GM21515 (cell line): ENCODE data around the gene TBC1D2.
A peak's percentile ranks its signal among the peaks of the same experiment; 100 is the strongest.
"Not testable (repeated sequence)": the region's sequence is repeated elsewhere in the genome, so short reads cannot be mapped to it uniquely, and the experiment has no call there.

ENCODE experiments used
- ATAC-seq: cut with Tn5 transposase; IDR thresholded peaks from one replicate; pipeline ENCODE4 v1.9.1; 2021; ENCODE audit not compliant: unreplicated experiment

Gene TBC1D2, protein sequence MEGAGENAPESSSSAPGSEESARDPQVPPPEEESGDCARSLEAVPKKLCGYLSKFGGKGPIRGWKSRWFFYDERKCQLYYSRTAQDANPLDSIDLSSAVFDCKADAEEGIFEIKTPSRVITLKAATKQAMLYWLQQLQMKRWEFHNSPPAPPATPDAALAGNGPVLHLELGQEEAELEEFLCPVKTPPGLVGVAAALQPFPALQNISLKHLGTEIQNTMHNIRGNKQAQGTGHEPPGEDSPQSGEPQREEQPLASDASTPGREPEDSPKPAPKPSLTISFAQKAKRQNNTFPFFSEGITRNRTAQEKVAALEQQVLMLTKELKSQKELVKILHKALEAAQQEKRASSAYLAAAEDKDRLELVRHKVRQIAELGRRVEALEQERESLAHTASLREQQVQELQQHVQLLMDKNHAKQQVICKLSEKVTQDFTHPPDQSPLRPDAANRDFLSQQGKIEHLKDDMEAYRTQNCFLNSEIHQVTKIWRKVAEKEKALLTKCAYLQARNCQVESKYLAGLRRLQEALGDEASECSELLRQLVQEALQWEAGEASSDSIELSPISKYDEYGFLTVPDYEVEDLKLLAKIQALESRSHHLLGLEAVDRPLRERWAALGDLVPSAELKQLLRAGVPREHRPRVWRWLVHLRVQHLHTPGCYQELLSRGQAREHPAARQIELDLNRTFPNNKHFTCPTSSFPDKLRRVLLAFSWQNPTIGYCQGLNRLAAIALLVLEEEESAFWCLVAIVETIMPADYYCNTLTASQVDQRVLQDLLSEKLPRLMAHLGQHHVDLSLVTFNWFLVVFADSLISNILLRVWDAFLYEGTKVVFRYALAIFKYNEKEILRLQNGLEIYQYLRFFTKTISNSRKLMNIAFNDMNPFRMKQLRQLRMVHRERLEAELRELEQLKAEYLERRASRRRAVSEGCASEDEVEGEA

DNA sequence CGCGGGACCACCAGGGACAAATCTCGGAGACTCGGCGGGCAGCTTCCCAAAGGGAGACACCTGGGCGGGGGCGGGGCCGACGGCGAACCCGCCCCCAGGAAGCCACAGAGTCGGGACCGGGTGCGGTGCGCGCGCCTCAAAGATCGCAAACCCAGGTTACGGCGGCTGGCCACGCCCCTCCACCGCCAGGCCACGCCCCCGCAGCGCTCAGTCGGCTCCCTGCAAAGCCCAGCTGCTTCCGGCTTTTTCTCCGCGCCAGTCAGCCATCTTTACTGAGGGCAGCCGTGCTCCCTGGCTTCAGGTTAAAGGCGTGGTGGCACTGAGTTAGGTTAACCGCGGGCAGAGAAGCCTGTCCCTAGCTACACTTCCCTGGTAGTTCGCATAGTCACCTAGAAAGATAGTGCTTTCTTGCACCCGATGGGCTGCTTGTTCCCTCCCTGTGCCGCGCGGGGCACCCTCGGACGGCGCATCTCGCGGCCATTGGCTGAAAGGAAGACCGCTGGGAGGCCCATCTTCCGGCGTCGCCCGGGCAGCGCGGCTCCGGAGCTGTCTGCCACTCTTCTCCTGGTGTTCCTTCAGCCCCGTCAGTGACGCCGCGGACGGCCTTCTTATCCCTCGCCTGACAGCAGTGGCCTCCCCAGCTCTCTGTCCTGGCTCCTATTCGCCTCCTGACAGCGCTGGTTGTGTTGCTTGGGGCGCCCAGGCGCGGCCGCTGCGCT lies at the start of gene TBC1D2:
Gene TBC1D2, minus strand, starts transcription at position 72 of the 719 bp plus-strand sequence. CDS start 108 bp downstream, outside the sequence.
- peak; percentile 88 for ATAC-seq

DNA sequence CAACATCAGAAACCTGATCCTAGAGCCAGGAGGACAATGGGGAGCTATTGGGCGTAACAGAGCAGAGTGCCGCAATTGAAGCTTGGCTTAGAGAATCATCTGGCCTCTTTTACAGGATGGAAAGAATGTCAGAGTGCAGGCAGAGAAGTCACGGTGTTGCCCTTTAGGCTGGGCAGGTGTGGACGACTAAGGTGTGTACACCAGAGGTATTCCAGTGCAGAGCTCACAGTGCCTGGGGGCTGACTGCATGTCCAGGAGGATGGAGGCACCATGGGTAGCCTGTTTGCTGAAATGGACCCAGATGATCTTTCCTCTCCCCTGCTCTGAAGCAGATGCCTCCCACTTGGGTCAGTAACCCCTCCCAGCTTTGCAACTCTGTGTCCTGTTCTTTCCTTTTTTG lies 48.9 kb upstream of the TBC1D2 start:
- no peak for ATAC-seq

DNA sequence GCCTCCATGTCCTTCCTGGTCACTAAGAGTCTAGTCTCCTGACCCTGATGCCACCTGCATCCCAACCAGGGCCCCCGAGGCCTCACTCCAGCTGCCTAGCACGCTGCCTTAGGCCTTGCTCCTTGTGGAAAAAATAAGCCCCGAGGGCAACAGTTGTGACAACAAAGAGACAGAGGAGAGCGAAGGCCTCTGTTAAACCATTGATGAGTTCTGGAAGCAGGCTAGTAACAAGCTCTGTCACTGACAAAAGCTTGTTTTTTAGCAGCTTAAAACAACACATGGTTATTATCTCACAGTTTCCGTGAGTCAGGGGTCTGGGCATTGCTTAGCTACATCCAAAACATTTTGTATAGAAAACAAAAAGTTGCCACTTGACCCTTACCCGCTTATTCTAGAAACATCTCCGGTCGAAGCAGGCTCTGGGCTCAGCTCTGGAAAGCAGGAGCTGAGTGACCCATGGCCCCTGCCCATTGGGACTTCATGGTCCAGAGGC lies 48.2 kb upstream of the TBC1D2 start:
- no peak for ATAC-seq

DNA sequence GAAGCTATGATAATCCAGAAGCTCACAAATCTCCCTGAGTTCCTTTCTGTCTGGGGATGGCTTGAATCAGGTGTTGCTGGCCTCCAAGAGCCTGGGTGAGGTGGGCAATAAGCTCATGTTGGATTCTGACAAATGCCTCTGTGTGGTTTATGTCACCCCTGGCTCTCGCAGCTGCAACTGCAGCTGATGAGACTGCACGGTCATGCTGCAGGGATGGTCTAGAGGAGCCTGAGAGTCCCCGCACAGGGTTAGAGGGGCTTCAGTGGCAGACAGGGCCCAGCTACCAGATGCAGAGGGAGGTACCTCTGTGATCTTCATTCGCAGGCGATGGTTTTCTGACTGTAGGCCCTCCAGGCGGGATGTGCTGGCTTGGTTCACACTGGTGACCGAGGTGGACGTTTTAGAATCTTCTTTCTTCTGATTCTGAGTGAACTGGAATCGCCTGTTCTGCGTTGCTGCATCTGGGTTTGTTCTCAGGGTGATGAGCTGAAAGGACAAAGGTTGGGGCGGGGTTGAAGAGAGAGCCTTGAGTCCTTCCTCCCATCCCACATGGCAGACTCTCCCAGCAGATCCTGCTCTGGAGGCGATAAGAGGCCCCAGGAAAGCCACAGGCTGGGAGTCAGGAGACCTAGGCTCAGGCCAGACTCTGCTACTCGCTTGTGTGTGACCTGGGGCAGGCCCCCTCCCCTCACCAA lies 47.6 kb upstream of the TBC1D2 start:
- no peak for ATAC-seq

GRCh38 chr9:98302150-98302549 lies 46.7 kb upstream of the TBC1D2 start:
- ATAC-seq: no peak

- no peak for ATAC-seq
These were observed 45.2 kb upstream of the TBC1D2 start for GRCh38 chr9:98300611-98301010.

GRCh38 chr9:98298476-98298875 lies 43.0 kb upstream of the TBC1D2 start:
- no peak for ATAC-seq

GRCh38 chr9:98295824-98296223 lies 40.4 kb upstream of the TBC1D2 start:
- ATAC-seq: no peak

DNA sequence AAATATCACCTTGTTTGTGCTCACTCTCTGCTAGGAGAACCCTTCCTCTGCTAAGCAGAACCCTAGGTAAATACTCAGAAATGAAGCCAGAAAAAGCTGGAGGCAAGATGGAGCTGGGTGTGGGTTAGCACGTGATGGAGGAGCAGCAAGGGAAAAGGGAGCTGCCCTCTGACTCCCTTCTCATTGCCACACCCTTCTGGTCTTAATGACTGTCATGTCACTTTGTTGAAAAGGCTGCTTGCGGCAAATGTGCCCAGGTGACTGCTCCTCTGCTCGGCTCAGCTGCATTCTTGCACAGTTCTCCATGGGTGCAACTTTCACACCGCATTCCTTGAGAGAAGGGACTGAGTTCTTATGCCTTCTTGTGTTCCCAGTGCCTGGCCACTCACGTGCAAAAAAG lies 36.4 kb upstream of the TBC1D2 start:
- no peak for ATAC-seq

- ATAC-seq: no peak
These were observed 35.0 kb upstream of the TBC1D2 start for GRCh38 chr9:98290411-98290810.

DNA sequence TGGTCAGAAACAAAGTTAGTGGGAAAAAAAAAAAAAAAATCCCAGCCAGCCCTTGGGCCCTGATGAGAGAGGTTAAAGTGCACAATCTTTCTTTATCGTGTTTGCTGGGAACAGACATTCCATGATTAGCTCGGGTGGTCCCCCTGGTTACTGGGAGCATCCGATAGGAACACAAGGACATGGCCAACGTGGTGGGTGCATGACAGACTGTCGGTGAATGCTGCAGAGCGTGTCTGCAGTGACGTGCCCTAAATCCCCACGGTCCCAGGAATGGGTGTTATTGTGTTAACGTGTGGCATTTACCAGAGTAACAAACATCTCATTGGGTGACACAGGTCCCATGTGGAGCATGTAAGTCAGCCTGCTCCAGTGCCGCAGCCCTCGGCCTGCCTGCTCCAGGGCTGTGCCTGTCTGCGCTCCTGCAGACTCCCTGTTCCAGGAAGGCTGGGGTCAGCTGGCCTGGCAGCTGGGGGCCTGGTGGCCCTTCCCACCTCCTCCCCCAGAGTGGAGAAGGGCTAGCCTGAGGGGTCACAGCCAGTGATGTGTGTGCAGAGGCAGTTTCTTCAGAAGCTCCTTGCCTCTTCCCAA lies 34.3 kb upstream of the TBC1D2 start:
- ATAC-seq: no peak

DNA sequence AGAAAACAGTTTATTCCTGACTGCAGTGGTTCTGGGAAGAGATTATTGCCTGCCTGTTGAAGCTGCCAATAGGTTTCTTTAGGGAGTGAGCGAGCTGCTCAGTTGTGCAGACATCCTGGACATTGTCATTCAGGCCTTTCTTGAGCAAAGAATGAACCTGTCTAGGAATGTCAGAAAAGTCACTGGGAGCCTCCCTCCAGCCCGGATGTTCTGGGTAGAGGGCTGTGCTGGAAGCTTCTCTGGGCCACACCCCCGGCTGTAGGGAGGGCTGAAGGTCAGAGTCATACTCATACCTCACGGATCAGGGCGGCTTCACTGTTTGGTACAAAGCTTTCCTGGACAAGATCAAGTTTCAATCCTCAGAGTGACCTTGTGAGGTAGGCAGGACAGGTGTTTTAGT lies 33.4 kb upstream of the TBC1D2 start:
- ATAC-seq: no peak

DNA sequence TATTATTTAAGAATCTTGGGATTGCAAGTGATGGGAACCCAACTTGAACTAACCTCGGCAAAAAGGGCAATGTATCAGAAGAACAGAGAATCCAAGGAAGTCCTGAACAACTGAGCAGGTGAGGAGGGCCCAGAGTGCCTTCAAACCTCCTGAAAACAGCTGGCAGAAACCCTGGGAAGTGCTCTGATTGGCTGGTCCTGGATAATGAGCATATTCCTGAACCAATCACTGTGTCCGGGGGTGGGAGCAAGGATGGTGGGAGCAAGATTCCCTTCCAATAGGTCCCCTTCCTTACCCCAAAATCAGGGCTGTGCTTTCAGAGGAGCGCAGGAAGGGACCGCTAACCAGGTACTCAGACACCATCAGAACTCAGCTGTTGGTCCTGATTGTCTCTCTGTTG lies 31.9 kb upstream of the TBC1D2 start:
- ATAC-seq: no peak

GRCh38 chr9:98285446-98285845 lies 30.0 kb upstream of the TBC1D2 start:
- ATAC-seq: no peak

- ATAC-seq: no peak
These were observed 29.3 kb upstream of the TBC1D2 start for GRCh38 chr9:98284754-98285153.

- not testable (repeated sequence) for ATAC-seq
These were observed 27.7 kb upstream of the TBC1D2 start for GRCh38 chr9:98283143-98283542.

- ATAC-seq: no peak
These were observed 25.8 kb upstream of the TBC1D2 start for GRCh38 chr9:98281281-98281680.

DNA sequence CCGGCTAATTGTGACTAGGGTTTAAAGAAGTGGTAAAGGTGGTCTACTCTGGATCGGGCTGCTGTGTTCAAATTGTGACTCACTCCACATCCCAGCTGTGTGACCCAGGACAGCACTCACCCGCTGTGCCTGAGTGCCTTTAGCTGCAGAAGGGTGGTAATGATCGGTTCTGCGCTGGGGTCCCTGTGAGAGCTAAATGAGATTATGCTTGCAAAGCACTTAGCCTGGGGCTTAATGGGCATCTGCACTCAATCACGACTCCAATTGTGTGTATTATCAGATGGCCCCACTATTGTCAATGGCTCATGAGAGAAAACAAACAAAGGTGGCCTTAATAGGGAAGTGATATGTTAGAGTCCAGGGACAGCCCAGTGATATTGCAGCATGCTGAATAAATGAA lies 25.1 kb upstream of the TBC1D2 start:
- no peak for ATAC-seq

GRCh38 chr9:98280162-98280561 lies 24.7 kb upstream of the TBC1D2 start:
- no peak for ATAC-seq

DNA sequence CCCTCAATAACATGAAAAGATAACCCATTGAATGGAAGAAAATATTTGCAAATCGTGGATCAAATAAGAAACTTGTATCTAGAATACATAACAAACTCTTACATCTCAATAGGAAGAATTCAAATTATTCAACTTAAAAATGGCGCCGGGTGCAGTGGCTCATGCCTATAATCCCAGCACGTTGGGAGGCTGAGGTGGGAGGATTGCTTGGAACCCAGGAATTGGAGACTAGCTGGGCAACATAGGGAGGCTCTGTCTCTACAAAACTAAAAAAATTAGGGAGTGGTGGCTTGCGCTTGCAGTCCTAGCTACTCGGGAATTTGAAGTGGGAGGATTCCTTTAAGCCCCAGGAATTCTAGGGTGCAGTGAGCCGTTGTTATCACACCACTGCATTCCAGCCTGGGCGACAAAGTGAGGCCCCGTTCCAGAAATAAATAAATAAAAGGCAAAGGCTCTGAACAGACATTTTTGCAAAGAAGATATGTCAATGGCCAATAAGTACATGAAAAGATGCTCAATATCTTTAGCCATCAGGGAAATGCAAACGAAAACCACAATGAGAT lies 21.5 kb upstream of the TBC1D2 start:
- no peak for ATAC-seq
